Mucosa of stomach (tissue), 1 donor: ENCODE data around the gene SETBP1.
"Not testable (repeated sequence)": the region's sequence is repeated elsewhere in the genome, so short reads cannot be mapped to it uniquely, and the experiment has no call there.

Experiments
- H3K27me3 ChIP-seq: one replicate; pipeline ENCODE4 v1.7.0; 2013; ENCODE audit warnings: mild to moderate bottlenecking, low read length; ENCODE audit not compliant: control insufficient read depth, insufficient read depth
- H3K36me3 ChIP-seq: one replicate; pipeline ENCODE4 v1.7.0; 2013; ENCODE audit warnings: low read length; ENCODE audit not compliant: control insufficient read depth, insufficient read depth
- H3K4me1 ChIP-seq: one replicate; pipeline ENCODE4 v1.7.0; 2013; ENCODE audit warnings: mild to moderate bottlenecking, low read length; ENCODE audit not compliant: control insufficient read depth, insufficient read depth
- H3K4me3 ChIP-seq: one replicate; pipeline ENCODE4 v1.7.0; 2013; ENCODE audit warnings: low read length
- H3K9ac ChIP-seq: one replicate; pipeline ENCODE4 v1.7.0; 2013; ENCODE audit warnings: mild to moderate bottlenecking, low read length, moderate library complexity
- H3K9me3 ChIP-seq: one replicate; pipeline ENCODE4 v1.7.0; 2013; ENCODE audit warnings: mild to moderate bottlenecking, low read length, moderate library complexity; ENCODE audit not compliant: control insufficient read depth
- donor health status: Pancreatic carcinoma.

SETBP1 gene

GRCh38 chr18:44710931-44711330 lies 30.2 kb downstream of the SETBP1 start:
- Histone ChIP-seq H3K9me3 (no peaks in the 10 kb centered on the region), H3K4me3 (no peak overlapping the region), H3K27me3 (no peaks in the 10 kb centered on the region), H3K36me3 (no peaks in the 10 kb centered on the region), H3K4me1 (peaks cover 26% of the 10 kb centered on the region), H3K9ac (no peak overlapping the region)

- Histone ChIP-seq H3K4me3 (no peak overlapping the region), H3K9ac (no peak overlapping the region), H3K9me3 (no peaks in the 10 kb centered on the region), H3K27me3 (no peaks in the 10 kb centered on the region), H3K36me3 (no peaks in the 10 kb centered on the region), H3K4me1 (peaks cover 27% of the 10 kb centered on the region)
Observed at GRCh38 chr18:44712025-44712424, 31.3 kb downstream of the SETBP1 start.

- no peak overlapping the region for H3K4me3 ChIP-seq
- no peaks in the 10 kb centered on the region for H3K9me3 ChIP-seq
- H3K9ac ChIP-seq, result no peak overlapping the region
- H3K36me3 ChIP-seq, result no peaks in the 10 kb centered on the region
- H3K27me3 ChIP-seq, result no peaks in the 10 kb centered on the region
- H3K4me1 ChIP-seq, result peaks cover 19% of the 10 kb centered on the region
Observed at GRCh38 chr18:44713435-44713834, 32.7 kb downstream of the SETBP1 start.

- H3K9me3 ChIP-seq, result no peaks in the 10 kb centered on the region
- no peak overlapping the region for H3K9ac ChIP-seq
- no peaks in the 10 kb centered on the region for H3K36me3 ChIP-seq
- H3K27me3 ChIP-seq, result no peaks in the 10 kb centered on the region
- H3K4me3 ChIP-seq, result no peak overlapping the region
- H3K4me1 ChIP-seq, result peaks cover 14% of the 10 kb centered on the region
Observed at GRCh38 chr18:44714376-44714775, 33.7 kb downstream of the SETBP1 start.

GRCh38 chr18:44715245-44715644 lies 34.6 kb downstream of the SETBP1 start:
- H3K4me1 ChIP-seq, result peaks cover 11% of the 10 kb centered on the region
- no peaks in the 10 kb centered on the region for H3K9me3 ChIP-seq
- no peak overlapping the region for H3K9ac ChIP-seq
- H3K36me3 ChIP-seq, result no peaks in the 10 kb centered on the region
- H3K4me3 ChIP-seq, result no peak overlapping the region
- H3K27me3 ChIP-seq, result no peaks in the 10 kb centered on the region

- no peaks in the 10 kb centered on the region for H3K27me3 ChIP-seq
- no peaks in the 10 kb centered on the region for H3K36me3 ChIP-seq
- peaks cover 11% of the 10 kb centered on the region for H3K4me1 ChIP-seq
- H3K9ac ChIP-seq, result no peak overlapping the region
- H3K9me3 ChIP-seq, result no peaks in the 10 kb centered on the region
- H3K4me3 ChIP-seq, result no peak overlapping the region
Observed at GRCh38 chr18:44715842-44716241, 35.2 kb downstream of the SETBP1 start.

- no peak overlapping the region for H3K4me3 ChIP-seq
- no peak overlapping the region for H3K9ac ChIP-seq
- no peaks in the 10 kb centered on the region for H3K27me3 ChIP-seq
- peaks cover 11% of the 10 kb centered on the region for H3K4me1 ChIP-seq
- H3K9me3 ChIP-seq, result no peaks in the 10 kb centered on the region
- no peaks in the 10 kb centered on the region for H3K36me3 ChIP-seq
Observed at GRCh38 chr18:44716697-44717163, 36.0 kb downstream of the SETBP1 start.

- Histone ChIP-seq H3K27me3 (no peaks in the 10 kb centered on the region), H3K9ac (no peak overlapping the region), H3K4me3 (no peak overlapping the region), H3K9me3 (no peaks in the 10 kb centered on the region), H3K36me3 (no peaks in the 10 kb centered on the region), H3K4me1 (peaks cover 11% of the 10 kb centered on the region)
Observed at GRCh38 chr18:44719519-44720060, 38.9 kb downstream of the SETBP1 start.

- not testable (repeated sequence) for H3K9ac ChIP-seq, H3K36me3 ChIP-seq, H3K27me3 ChIP-seq, H3K4me3 ChIP-seq, H3K9me3 ChIP-seq
- H3K4me1 ChIP-seq, result peaks cover 16% of the 10 kb centered on the region
Observed at GRCh38 chr18:44721748-44722147, 41.1 kb downstream of the SETBP1 start.

GRCh38 chr18:44723411-44723810 lies 42.7 kb downstream of the SETBP1 start:
- Histone ChIP-seq H3K36me3 (no peaks in the 10 kb centered on the region), H3K9ac (no peak overlapping the region), H3K27me3 (no peaks in the 10 kb centered on the region), H3K4me1 (peaks cover 18% of the 10 kb centered on the region), H3K4me3 (no peak overlapping the region), H3K9me3 (no peaks in the 10 kb centered on the region)

GRCh38 chr18:44724105-44724778 lies 43.6 kb downstream of the SETBP1 start:
- peaks cover 18% of the 10 kb centered on the region for H3K4me1 ChIP-seq
- no peaks in the 10 kb centered on the region for H3K36me3 ChIP-seq
- no peaks in the 10 kb centered on the region for H3K9me3 ChIP-seq
- H3K9ac ChIP-seq, result no peak overlapping the region
- H3K27me3 ChIP-seq, result no peaks in the 10 kb centered on the region
- H3K4me3 ChIP-seq, result no peak overlapping the region

GRCh38 chr18:44725300-44726058 lies 44.8 kb downstream of the SETBP1 start:
- Histone ChIP-seq H3K9me3 (no peaks in the 10 kb centered on the region), H3K36me3 (no peaks in the 10 kb centered on the region), H3K4me3 (no peak overlapping the region), H3K27me3 (no peaks in the 10 kb centered on the region), H3K4me1 (peaks cover 18% of the 10 kb centered on the region), H3K9ac (no peak overlapping the region)
